ENCODE data around the gene IFI6.
A peak's percentile ranks its signal among the peaks of the same experiment; 100 is the strongest.
"Not testable (repeated sequence)": the region's sequence is repeated elsewhere in the genome, so short reads cannot be mapped to it uniquely, and the experiment has no call there.

The IFI6 gene

DNA sequence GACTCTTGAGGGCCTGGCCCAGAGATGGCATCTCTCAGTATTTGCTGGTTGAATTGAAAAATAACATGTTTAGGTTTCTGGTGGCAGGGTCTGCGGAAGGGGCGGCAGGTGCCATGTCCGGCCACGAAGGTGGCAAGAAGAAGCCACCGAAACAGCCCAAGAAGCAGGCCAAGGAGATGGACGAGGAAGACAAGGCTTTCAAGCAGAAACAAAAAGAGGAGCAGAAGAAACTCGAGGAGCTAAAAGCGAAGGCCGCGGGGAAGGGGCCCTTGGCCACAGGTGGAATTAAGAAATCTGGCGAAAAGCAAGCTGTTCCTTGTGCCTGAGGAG lies 22.7 kb downstream of the IFI6 start:
- DNase-seq, result no peak

DNA sequence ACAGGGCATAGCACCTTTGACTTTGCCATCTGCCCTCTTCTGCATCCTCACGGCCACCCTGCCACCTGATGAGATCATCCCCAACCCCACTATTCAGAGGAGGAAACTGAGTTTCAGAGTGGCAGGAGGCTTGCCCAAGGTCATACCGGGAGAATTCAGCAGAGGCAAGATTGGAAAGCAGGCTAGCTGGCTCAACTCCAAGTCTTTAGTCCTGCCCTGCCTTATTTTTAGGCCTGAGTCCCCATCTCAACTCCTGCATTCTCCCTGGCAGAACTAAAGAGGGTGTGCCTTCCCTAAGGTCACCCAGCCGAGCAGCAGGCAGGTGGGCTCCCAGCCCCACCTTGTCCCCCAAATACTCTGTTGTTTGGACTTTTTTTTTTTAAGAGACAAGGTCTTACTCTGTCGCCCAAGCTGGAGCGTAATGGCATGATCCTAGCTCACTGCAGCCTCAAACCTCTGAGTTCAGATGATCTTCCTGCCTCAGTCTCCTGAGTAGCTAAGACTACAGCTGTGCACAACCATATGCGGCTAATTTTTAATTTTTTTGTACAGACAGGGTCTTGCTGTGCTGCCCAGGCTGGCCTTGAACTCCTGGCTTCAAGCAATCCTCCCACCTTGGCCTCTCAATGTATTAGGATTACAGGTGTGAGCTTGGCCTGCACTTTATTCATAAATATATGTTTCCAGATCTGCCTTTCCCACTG lies 23.2 kb downstream of the IFI6 start:
- no peak for DNase-seq

- DNase-seq, result no peak
Observed at GRCh38 chr1:27647328-27647727, 24.7 kb downstream of the IFI6 start.

- no peak for DNase-seq
Observed at GRCh38 chr1:27646676-27647075, 25.3 kb downstream of the IFI6 start.

GRCh38 chr1:27645071-27645415 lies 26.9 kb downstream of the IFI6 start:
- no peak for DNase-seq

DNA sequence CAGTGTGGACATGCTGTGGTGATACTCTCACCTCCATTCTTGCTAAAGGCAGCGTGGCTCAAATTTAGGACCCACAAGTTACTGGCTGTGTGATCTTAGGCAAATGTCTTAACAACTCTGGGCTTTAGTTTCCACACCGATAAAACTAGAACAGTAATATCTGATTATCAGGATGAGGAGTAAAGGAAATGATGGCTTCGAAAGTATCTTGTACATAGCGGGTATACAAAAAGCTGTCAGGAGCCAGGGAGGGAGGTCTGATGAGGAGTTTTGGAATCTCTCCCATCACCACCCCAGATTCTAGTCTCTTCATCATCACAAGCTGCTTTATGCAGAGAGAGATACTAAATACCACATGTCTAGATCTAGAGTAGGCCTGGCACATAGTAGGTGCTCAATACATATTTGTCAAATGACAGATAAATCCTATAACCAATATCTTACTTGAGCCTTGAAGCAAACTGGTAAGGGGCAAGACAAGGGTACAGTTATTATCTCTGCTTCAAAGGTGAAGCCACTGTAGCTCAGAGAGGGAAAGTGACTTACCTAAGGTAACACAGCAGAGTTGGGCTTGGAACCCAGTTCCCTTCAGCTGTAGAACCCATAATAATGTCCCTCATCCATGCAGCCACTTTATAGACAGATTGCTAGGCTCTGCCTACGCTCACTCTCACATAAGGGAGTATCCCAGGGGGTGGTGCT lies 27.5 kb downstream of the IFI6 start:
- no peak for DNase-seq

GRCh38 chr1:27643600-27644368 lies 28.2 kb downstream of the IFI6 start:
- DNase-seq, result no peak

- DNase-seq, result not testable (repeated sequence)
Observed at GRCh38 chr1:27640514-27640913, 31.5 kb downstream of the IFI6 start.

DNA sequence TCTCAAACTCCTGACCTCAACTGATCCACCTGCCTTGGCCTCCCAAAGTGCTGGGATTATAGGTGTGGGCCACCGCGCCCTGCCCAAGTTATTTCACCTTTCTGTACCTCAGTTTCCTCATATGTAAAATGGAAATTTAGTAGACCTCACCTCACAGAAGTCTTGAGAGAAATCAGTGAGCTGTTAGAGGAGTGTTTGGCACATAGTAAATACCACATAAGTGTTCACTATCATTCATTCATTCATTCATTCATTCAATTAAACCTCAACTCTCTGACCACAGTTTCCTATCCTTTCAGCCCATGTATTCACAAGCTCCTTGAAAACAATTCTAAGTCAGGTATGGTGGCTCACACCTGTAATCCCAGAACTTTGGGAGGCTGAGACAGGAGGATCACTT lies 33.2 kb downstream of the IFI6 start:
- DNase-seq, result no peak

DNA sequence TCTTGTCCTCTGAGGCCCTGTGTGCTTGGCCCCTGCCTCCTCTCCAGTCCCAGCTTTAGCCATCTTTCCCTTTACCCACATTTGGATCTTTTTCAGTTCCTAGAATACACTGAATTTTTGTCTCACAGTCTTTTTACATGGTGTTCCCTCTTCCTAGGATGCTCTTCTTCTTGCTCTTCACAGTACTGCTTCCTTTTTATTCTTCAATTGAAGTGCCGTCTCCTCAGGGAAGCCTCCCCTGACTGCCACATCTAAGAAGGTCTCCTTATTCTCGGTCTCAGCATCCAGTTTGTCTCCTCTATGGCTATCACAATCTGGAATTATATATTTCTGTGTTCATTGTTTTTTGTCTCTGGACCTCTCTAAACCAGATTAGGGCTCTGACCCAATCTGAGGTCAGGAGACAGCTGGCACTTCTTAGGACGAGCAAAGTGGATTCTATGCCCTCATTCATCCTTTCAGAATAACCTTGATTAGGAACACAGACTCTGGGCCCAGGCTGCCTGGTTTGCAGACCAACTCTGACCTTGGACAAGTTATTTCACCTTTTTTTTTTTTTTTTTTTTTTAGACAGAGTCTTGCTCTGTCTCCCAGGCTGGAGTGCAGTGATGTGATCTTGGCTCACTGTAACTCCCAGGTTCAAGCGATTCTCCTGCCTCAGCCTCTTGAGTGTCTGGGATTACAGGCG lies 33.8 kb downstream of the IFI6 start:
- DNase-seq, result no peak

DNA sequence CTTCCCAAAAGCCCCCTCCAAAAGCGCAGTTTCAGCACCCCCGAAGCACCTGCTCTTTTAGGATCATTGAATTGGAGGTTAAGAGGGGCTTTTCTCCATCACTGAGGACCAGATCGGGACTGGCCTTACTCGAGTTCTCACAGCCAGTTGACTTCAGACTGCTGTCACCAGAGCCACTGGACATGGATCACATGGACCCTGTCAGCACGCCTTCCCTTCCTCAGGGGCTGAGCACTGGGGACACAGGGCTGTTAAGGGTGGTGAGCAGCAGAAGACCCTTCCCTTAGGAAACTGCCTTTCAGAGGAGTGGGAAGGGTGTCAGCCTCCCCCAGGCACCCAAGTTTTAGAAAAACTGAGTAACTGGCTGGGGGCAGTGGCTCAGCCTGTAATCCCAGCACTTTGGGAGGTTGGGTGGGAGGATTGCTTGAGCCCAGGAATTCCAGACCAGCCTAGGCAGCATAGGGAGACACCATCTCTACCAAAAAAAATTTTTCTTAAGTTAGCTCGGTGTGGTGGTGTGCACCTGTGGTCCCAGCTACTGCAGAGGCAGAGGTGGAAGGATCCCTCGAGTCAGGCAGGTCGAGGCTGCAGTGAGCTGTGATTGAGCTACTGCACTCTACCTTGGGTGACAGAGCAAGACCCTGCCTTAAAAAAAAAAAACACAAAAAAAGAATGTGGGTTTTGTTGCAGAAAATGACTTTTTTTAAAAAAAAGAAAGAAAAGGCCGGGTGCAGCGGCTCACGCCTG lies 36.4 kb downstream of the IFI6 start:
- no peak for DNase-seq

- no peak for DNase-seq
Observed at GRCh38 chr1:27634985-27635367, 37.0 kb downstream of the IFI6 start, which contains the start of gene FGR. Gene FGR (minus strand): TSS chr1:27635185. CDS start chr1:27623916, 11,269 bp downstream.

GRCh38 chr1:27634177-27634984 lies 37.6 kb downstream of the IFI6 start:
- peak; percentile 67 for DNase-seq

DNA sequence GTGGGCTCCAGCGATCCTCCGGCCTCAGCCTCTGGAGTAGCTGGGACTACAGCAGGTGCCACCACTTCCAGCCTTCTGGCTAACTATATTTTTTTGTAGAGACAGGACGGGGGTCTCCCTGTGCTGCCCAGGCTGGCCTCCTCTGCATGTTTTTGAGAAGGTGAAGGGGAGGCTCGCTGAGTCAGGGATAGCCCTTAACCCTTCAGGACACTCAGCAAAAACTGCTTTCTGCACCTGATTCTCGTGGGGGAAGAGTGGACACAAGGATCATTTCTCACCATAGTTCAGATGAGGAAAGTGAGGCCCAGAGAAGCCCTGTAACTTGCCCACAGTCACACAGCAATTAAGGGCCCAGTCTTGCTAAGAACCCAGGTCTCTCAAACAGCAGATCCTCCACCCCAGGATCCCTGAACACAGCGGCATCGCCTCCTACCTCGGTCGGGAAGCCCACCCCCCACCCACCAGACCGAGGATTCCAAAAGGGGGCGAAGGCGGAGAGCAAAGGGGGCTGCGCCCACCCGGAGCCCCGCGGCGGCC lies 38.3 kb downstream of the IFI6 start:
- DNase-seq, result no peak

- no peak for DNase-seq
Observed at GRCh38 chr1:27633298-27633610, 38.7 kb downstream of the IFI6 start.

- DNase-seq, result no peak
Observed at GRCh38 chr1:27632387-27633297, 39.4 kb downstream of the IFI6 start.

DNA sequence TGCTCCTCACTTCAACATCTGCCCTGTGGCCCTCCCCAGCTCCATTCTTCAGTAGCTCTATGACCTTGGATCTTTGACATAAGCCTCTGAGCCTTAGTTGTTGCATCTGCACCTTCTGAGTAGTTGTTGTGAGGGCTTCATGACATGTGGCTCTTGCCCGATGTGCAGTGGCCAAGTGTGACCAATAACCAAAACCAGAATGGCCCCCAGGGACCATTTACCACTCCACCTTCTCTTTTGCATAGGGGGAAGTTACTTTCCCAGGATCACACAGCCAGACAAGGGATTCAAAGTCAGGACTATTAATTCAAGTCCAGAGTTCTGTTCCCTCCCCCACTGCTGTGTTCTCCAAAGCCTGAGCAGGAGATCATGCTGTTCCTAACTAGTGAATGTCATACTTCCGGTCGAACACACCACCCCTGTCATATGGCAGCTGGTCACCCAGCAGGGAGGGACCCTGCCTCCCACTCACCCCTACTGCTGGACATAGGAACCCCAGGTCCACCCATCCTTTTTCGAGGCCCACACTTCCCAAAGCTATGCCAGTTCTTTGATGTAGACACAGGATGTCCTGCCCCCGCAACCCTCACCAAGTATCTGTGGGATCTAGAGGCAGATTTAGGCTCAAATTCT lies 41.0 kb downstream of the IFI6 start:
- no peak for DNase-seq

DNA sequence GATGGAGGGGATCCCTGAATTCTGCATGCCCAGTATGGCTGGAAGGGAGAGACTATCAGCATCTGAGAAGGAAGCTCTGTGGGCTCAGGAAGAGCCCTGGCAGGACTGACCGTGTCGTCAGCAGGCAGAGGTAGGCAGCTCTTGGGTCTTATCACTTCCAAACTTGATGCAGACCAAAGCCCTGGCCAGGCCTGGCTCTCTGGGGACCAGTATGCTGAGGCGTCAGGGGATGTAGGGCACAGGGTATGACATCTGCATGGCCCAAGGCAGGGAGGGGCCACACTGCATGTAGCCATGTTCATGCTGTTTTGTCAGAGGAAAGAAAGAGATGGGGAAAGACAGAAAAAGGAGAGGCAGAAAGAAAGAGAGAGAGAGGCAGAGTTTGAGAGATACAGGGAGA lies 43.3 kb downstream of the IFI6 start:
- DNase-seq, result no peak

DNA sequence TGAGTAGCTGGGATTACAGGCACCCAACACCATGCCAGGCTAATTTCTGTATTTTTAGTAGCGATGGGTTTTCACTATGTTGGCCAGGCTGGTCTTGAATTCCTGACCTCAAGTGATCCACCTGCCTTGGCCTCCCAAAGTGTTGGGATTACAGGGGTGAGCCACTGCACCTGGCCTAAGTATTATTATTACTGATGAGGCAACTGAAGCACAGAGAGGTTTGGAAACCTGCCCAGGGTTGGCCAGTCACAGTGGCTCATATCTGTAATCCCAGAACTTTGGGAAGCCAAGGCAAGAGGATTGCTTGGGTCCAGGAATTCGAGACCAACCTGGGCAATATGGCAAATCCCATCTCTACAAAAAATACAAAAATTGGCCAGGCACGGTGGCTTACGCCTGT lies 44.3 kb downstream of the IFI6 start:
- not testable (repeated sequence) for DNase-seq

DNA sequence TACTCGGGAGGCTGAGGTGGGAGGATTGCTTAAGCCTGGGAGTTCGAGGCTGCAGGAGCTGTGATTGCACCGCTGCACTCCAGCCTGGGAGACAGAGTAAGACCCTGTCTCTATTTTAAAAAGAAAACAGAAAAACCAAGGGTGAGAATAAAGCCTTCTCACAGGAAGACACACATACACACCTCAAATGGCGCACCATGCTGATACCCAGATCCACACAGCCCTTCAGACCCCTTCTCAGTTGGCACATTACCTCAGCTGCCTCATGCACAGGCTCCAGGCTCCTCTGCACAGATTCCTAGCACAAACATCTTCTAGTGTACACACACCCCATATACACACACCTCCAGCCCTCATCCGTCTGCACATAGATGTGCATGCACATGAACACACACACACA lies 44.9 kb downstream of the IFI6 start:
- no peak for DNase-seq
